GM10248 (cell line): ENCODE results near the gene CDHR1.

Source experiments
- CTCF ChIA-PET: fragments of 300-600 bp; sonication (Branson Sonifier 250); formaldehyde crosslinking; extraction: SDS; loops from one replicate; lab custom pipeline; 2021; ENCODE audit warnings: antibody characterized with exemption; lab: Yijun Ruan, JAX
- POLR2A ChIA-PET: fragments of 350-650 bp; sonication (Branson Sonifier 250); formaldehyde crosslinking; extraction: SDS; loops from one replicate; lab custom pipeline; 2020; ENCODE audit warnings: antibody characterized with exemption; lab: Yijun Ruan, JAX
- DNase-seq: peaks from one replicate; pipeline ENCODE4 v3.0.0; 2012; ENCODE audit errors: extremely low spot score
- CTCF ChIP-seq: IDR thresholded peaks from 2 replicates; pipeline ENCODE4 v1.5.1; 2012; ENCODE audit warnings: mild to moderate bottlenecking, low read depth; ENCODE audit errors: extremely low read depth, missing control alignments, control extremely low read depth

Gene CDHR1

GRCh38 chr10:84194424-84195043, at the start of gene CDHR1:
TSS of gene CDHR1 (plus strand) at chr10:84194537. CDS start at chr10:84194761, 224 bp downstream.
- DNase-seq = peak; percentile 65
- POLR2A ChIA-PET = no interaction called here
- CTCF ChIA-PET = interaction anchor here (1.0 to 5.2 kb wide), 7 partner anchors 9 to 46 kb away, joined by 3 to 25 read pairs (median 3); no protein-coding TSS in a partner anchor
- TF ChIP-seq CTCF = no peak

- no peak for DNase-seq
- TF ChIP-seq CTCF = no peak
- CTCF ChIA-PET = interaction anchor here (0.7 to 5.2 kb wide), 27 partner anchors 7 to 390 kb away, joined by 3 to 115 read pairs (median 5); partner anchors contain the start of genes CDHR1, GPR15LG and LRIT2
- POLR2A ChIA-PET = interaction anchor here (1.0 to 1.4 kb wide), 3 partner anchors 9 to 58 kb away, joined by 3 to 8 read pairs (median 7); partner anchors contain the start of gene GHITM
These were observed 47.0 kb upstream of the CDHR1 start for GRCh38 chr10:84147347-84147746.

- ChIA-PET CTCF (interaction anchor here (0.7 to 5.2 kb wide), 27 partner anchors 8 to 389 kb away, joined by 3 to 115 read pairs (median 5); partner anchors contain the start of genes CDHR1 and LRIT2), POLR2A (interaction anchor here (1.0 to 1.4 kb wide), 3 partner anchors 9 to 57 kb away, joined by 3 to 8 read pairs (median 7); partner anchors contain the start of gene GHITM)
- peak; percentile 80 for TF ChIP-seq CTCF
- DNase-seq = peak; percentile 39
These were observed 46.2 kb upstream of the CDHR1 start for GRCh38 chr10:84148006-84148597.

- no peak for DNase-seq
- no peak for TF ChIP-seq CTCF
- CTCF ChIA-PET = interaction anchor here (0.8 to 5.2 kb wide), 10 partner anchors 9 to 65 kb away, joined by 3 to 115 read pairs (median 8); partner anchors contain the start of genes CDHR1 and GHITM
- POLR2A ChIA-PET = no interaction called here
These were observed 44.5 kb upstream of the CDHR1 start for GRCh38 chr10:84149854-84150253.

GRCh38 chr10:84152769-84153168, 41.6 kb upstream of the CDHR1 start:
- TF ChIP-seq CTCF = no peak
- ChIA-PET POLR2A (no interaction called here), CTCF (interaction anchor here (1.1 to 1.2 kb wide), 2 partner anchors 12 to 52 kb away, joined by 3 to 4 read pairs; no protein-coding TSS in a partner anchor)
- no peak for DNase-seq

- ChIA-PET POLR2A (no interaction called here), CTCF (interaction anchor here (0.8 to 2.1 kb wide), 5 partner anchors 11 to 50 kb away, joined by 3 to 8 read pairs (median 4); no protein-coding TSS in a partner anchor)
- no peak for DNase-seq
- TF ChIP-seq CTCF = no peak
These were observed 38.8 kb upstream of the CDHR1 start for GRCh38 chr10:84155521-84155920.
